ENCODE results near the gene G6PD.
"Not testable (repeated sequence)": the region's sequence is repeated elsewhere in the genome, so short reads cannot be mapped to it uniquely, and the experiment has no call there.

G6PD gene

DNA sequence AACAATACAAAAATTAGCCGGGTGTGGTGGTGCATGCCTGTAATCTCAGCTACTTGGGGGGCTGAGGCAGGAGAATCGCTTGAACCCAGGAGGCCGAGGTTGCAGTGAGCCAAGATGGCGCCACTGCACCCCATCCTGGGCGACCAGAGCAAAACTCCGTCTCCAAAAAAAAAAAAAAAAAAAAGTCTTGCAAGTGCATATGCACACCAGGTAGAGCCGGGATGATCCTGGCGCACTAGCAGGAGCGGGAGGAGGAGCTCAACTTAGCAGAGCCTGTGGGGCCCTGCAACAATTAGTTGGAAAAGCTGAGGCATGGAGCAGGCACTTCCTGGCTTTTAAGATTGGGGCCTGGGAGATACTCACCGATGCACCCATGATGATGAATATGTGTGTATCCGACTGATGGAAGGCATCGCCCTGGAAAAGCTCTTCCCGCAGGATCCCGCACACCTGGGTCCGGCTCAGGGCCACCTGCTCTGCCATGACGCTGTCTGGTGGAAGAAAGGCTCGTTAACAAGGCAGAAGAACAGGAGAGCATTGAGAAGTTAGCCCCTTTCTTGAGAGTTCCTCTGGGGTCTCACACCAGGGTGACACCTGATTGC lies 872 bp downstream of the G6PD start:
- DNase-seq, result no peak

DNA sequence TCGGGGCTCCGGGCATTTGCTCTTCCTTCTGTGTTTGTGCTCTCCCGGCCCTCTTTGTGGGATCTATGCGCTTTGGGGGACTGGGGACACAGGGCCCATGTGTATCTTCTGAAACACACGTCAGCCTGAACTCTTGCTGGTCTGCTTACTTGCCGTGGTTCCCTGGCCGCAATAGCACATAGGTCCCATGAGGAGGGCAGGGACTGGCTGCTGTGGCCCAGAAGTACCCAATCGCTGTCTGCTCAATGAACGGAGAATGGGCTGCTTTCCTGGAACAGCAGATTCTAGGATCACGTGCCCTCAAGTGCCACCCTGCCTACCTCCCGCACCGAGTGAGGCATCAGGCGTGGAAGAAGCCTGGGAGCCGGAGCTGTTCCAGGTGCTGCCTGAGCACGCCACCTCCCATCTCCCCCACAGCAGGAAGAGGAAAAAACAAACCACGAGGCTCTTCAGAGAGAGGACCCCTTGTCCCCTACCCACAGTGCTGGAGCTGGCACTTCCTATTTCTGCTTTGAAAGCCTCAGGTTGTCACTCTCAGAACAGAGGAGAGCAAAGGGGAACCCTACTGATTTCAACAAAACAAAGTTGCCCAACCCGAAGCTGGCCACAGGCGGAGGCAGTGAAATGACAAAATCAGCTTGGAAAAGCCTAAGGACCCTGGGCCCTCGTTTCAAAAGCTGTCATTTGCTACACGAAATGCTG lies 3.8 kb downstream of the G6PD start:
- DNase-seq, result no peak

GRCh38 chrX:154541896-154542722 lies 4.5 kb downstream of the G6PD start:
- no peak for DNase-seq

GRCh38 chrX:154541589-154541895 lies 5.1 kb downstream of the G6PD start:
- DNase-seq, result no peak

DNA sequence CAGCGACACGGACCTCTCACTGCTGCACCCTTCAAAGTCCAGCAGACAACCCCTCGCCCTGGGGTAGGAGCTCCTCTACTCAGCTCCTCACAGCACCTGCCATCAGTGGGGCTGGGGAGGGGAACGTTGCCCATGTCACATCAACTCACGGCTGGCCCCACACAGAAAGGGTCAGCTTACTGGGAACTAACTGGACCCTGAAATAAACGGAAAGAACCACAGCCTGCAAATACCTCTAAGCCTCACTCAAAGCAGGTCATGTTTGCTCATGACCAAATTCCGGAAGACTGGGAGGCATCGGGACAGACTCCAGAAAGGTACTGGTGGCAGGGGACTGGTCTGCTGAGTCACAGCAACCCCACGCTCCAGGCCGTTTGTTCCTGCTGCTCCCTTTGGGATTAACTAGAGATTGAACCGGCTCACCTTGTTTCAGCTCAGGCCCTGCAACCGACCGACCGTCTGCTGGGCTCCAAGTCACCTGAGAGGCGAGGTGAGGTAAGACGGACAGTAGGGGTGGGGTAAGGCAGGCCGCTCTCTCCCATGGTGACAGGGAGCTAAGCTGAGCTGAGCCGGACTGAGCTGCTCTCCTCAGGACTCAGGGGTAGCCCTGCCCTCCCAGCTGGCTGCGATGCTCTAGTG lies 5.6 kb downstream of the G6PD start:
- DNase-seq, result no peak

DNA sequence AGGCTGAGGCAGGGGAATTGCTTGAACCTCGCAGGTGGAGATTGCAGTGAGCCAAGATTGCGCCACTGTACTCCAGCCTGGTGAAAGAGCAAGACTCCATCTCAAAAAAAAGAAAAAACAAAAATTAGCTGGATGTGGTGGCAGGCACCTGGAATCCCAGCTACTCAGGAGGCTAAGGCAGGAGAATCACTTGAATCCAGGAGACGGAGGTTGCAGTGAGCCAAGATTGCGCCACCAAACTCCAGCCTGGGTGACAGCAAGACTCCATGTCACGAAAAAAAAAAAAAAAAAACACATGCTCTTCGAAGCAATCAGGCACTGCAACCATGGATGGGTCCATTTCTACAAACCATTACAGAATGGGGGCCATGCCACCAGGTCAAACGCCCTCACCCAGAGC lies 6.3 kb downstream of the G6PD start:
- not testable (repeated sequence) for DNase-seq

DNA sequence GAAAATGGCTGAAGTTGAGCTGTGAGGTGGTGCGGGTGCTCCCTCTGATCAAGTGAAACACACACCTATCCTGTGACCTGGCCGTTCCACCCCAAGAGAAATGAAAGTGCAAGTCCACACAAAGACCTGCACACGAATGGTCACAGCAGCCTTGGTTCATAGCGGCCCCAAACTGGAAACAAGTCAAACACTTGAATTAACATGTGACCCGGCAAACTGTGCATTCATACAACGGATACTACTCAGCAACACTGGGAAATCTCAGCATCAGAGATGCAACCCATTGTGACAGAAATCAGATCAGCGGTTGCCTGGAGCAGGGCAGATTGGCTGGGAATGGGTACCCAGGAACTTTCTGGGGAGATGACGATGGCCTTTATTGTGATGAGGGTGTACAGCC lies 7.6 kb downstream of the G6PD start:
- no peak for DNase-seq

DNA sequence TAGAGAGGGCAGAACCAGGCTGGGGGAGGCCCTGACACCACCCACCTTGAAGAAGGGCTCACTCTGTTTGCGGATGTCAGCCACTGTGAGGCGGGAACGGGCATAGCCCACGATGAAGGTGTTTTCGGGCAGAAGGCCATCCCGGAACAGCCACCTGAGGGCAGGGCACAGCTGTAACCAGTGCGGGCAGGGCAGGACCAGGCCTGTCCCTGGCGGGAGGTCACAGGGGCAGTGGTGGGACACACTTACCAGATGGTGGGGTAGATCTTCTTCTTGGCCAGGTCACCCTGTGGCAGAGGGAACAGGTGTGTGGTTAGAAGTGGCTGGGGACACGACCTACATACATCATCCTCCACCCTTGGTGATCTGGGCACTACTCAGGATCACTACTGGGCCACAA lies 10.8 kb downstream of the G6PD start:
- DNase-seq, result no peak

- peak; percentile 60 for DNase-seq
These were observed 11.9 kb downstream of the G6PD start for GRCh38 chrX:154534526-154535322.

GRCh38 chrX:154532690-154533089 lies 14.0 kb downstream of the G6PD start:
- DNase-seq, result no peak

- no peak for DNase-seq
These were observed 15.0 kb downstream of the G6PD start for GRCh38 chrX:154531626-154532025.

DNA sequence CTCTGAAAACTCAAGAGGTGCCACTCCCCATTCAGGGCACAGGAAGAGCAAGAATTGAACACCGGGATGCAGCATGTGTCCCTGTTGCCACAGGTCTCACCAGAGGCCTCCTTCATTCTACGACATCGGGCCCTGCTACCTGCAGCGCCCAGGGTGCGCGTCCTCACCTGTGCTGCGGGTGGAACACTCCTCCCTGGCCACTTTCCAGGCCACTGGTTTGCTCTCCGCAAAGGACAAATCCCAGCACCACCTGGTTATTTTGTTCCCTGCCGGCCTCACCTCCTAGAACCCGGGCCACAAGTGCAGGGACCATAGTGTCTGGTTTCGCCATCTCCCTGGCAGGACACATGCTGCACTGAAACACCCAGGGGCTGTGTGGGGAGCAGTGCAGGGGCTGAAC lies 16.4 kb downstream of the G6PD start:
- no peak for DNase-seq

DNA sequence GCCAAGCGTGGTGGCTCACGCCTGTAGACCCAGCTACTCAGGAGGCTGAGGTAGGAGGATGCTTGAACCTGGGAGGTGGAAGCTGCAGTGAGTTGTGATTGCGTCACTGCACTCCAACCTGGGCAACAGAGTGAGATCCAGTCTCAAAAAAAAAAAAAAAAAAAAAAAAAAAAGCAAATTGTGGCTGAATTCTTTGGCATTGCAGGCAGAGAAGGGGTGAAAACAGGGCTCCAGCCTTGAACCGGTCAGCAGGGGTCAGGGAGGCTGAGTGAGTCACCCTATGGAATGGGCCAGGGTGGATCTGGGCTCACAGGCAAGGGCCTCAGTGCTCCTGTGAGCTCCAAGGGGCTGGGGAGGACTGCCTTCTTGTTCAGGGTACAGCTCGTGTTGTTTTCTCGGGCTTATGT lies 17.4 kb downstream of the G6PD start:
- DNase-seq, result no peak

DNA sequence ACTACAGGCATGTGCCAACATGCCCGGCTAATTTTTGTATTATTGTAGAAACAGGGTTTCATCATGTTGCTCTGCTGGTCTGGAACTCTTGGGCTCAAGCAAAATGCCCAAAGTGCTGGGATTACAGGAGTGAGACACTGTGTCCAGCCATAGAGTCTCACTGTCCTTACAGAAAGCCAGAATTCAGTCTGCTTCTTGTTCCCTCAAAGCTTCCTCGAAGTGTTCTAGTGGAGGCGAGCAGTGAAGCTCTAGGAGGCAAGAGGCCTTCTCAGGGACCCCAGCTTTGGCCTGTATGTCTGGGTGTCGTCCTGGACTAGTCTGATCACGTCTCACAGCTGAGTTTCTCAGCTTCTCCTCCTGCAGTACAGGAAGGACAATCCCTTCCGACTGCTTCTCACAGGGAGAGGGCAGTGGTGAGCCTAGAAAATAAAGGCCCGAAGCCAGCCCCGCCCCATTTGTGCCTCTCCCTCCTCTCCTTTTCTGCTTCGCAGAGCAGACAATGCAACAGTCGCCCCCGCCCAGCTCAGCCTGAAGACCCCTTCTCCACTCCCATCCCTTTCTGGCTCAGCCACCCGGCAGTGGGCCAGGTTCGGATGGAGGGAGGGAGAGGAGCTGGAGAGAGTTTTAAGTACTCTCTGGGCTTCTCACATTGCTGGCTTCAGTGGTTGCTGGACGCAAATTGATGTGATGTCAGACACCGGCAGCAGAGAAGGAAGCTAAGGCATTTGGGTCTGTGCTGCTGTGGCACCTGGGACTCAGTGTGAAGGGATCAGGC lies 19.6 kb downstream of the G6PD start:
- peak; percentile 79 for DNase-seq

DNA sequence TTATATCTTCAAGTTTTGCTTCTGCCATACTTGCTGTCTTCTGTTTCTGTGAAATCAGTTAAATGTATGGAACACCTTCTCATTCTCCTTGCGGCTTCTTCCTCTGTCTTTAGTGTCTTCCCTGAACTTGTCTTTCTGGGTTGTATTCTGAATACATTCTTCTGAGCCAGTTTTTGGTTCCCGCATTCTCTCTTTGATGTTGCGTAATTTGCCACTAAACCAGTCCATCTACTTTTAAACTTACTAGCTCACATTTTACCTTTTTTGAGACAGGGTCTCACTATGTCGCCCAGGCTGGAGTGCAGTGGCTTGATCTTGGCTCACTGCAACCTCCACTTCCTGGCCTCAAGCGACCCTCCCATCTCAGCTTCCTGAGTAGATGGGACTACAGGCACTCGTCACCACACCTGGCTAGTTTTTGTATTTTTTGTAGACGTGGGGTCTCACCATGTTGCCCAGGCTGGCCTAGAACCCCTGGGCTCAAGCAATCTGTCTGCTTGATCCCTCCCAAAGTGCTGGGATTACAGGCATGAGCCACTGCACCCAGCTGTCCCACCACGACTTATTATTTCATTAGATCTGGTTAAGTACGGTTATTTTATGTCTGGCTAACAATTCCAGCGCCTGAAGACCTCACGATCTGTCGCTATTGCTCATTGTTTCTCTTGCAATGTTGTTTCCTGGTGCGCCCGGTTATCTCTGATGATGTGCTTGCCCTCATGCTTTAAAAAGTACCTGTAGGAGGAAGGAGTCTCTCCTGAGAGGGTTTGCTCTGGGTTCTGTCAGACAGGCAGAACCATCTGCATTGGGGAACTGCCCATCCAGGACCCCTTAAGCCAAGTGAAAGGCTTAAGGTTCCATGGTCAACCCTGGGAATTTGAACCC lies 20.8 kb downstream of the G6PD start:
- no peak for DNase-seq

- DNase-seq, result no peak
These were observed 27.3 kb downstream of the G6PD start for GRCh38 chrX:154519389-154519788.

- DNase-seq, result peak; percentile 67
These were observed 29.4 kb downstream of the G6PD start for GRCh38 chrX:154517101-154517781.

DNA sequence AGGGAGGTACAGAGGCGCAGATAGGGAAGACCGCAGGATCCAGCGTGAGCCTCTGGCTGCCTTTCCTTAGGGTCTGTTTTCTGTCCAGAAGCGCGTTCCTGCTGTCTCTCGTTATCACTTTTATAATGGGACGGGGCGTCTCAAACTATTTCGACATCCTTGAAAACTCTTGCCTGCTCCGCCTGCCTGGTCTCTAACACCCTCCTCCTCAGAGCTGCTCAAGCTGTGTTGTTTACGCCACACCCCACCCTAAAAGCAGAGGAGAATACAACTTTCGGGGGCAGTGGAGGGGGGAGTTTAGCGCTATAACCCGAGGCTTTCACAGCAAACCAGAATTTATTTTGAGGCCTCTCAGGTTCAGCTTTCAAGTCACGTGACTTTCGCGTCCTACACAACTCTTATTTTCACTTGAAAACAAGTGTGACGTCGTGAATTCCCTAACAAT lies 30.0 kb downstream of the G6PD start:
- DNase-seq, result no peak

DNA sequence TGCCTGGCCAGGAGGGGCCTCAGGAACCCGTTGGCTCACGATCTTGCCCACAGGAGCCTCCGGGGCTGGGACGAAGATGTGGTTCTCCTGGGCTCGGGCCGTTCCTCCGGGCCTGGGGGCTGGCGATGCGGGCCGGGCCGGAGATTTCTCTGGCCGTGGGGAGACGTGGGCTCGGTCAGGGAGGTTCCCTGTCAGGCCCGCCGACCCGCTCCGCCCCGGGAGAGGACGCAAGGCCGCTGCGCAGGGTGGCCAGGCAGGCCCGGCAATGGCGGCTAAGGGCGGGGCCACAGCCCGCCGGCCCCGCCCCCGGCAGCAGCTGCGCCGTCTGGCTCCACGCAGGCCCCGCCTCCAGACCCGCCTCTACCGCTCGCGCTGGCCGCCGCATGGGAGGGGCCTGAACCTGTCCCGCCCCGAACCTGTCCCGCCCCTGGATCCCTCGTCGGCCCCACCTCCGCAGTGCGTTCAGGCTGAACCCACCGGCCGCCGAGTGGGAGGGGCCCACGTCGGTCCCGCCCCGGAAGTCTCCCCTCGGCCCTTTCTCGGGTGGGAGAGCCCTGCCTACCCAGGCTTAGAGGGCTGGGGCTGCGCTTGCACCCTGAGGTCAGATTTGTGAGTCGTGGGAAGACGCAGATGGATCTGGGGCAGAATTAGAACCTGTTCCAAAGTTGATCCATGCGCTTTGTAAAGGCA lies 30.5 kb downstream of the G6PD start, which contains the start of gene FAM3A:
Gene FAM3A, minus strand, starts transcription at position 267 of the 690 bp plus-strand sequence. CDS start 460 bp downstream, outside the sequence.
- DNase-seq, result peak; percentile 83
